Panc1 (cell line): ENCODE measurements around the gene ITGB3. TPM values are rescaled to one million over a fixed set of nuclear protein-coding genes. Genes with fewer than 3 reads are reported as not detected.

Experiments
- ATAC-seq: fragments of 200-7000 bp; cut with Tn5 transposase; 2 replicates; pipeline ENCODE4 v1.9.1; 2020; ENCODE audit warnings: mild to moderate bottlenecking, moderate library complexity
- BruUV-seq: library from RNA; stranded (reverse); fragments of 400-500 nt; replicated peaks from 2 replicates; lab custom pipeline; 2021; lab: Mats Ljungman, UMichigan
- CTCF ChIA-PET: fragments of 300-600 bp; sonication (Branson Sonifier 250); formaldehyde crosslinking; loops from one replicate; lab custom pipeline; 2022; ENCODE audit warnings: antibody characterized with exemption; lab: Charles Lee
- POLR2A ChIA-PET: fragments of 300-600 bp; sonication (Branson Sonifier 250); formaldehyde crosslinking; loops from one replicate; lab custom pipeline; 2022; ENCODE audit warnings: antibody characterized with exemption; lab: Charles Lee
- DNase-seq: peaks from one replicate; pipeline ENCODE4 v3.0.0-alpha.2; 2010; ENCODE audit warnings: low read depth, low spot score
- H3K27ac ChIP-seq: 2 replicates; pipeline ENCODE4 v1.5.1; 2011; ENCODE audit warnings: mild to moderate bottlenecking, low read length, inconsistent platforms
- H3K27me3 ChIP-seq: fragments of 200-500 bp; sonication (Bioruptor generic); 2 replicates; pipeline ENCODE4 v1.6.0; 2014; ENCODE audit warnings: low read length, inconsistent platforms; ENCODE audit not compliant: control insufficient read depth, insufficient read depth
- H3K36me3 ChIP-seq: fragments of 200-500 bp; sonication (Bioruptor generic); 2 replicates; pipeline ENCODE4 v1.5.1; 2014; ENCODE audit warnings: inconsistent platforms, mild to moderate bottlenecking, low read length, moderate library complexity; ENCODE audit not compliant: control insufficient read depth, insufficient read depth
- H3K4me1 ChIP-seq: 2 replicates; pipeline ENCODE4 v1.5.1; 2011; ENCODE audit warnings: inconsistent platforms, mild to moderate bottlenecking, low read length, moderate library complexity; ENCODE audit not compliant: control insufficient read depth, insufficient read depth
- H3K4me3 ChIP-seq, 2 experiments: 2 replicates each; pipeline ENCODE4 v1.5.1; 2011 to 2012; ENCODE audit warnings: low read depth in 2 of 2, low read length in 2 of 2, mild to moderate bottlenecking in 2 of 2, inconsistent platforms in 1 of 2, moderate library complexity in 1 of 2
- H3K9me3 ChIP-seq: fragments of 200-500 bp; sonication (Bioruptor generic); 2 replicates; pipeline ENCODE4 v1.5.1; 2014; ENCODE audit warnings: low read depth, mild to moderate bottlenecking, inconsistent platforms, low read length, moderate library complexity; ENCODE audit not compliant: control insufficient read depth, insufficient read depth
- POLR2AphosphoS5 ChIP-seq: IDR thresholded peaks from 2 replicates; pipeline ENCODE4 v1.6.1; 2012; ENCODE audit warnings: mild to moderate bottlenecking, low read depth, low read length, moderate library complexity
- SIN3A ChIP-seq: IDR thresholded peaks from 2 replicates; pipeline ENCODE4 v1.6.1; 2012; ENCODE audit warnings: low read depth, mild to moderate bottlenecking, low read length, moderate library complexity, borderline replicate concordance; ENCODE audit not compliant: insufficient read depth
- TCF7L2 ChIP-seq: IDR thresholded peaks from 2 replicates; pipeline ENCODE4 v1.6.1; 2011; ENCODE audit warnings: mild to moderate bottlenecking, low read depth, low read length, inconsistent platforms
- in situ Hi-C: cut with HindIII; loops from 2 replicates; pipeline ENCODE4 v1.10.0; 2016; ENCODE audit warnings: low sequenced_read_pairs, low pct_unique_long_range_greater_than_20kb
- intact Hi-C: fragments of 100-400 bp; cut with micrococcal nuclease; formaldehyde crosslinking; loops from one replicate; pipeline ENCODE4 v1.10.0; 2022; ENCODE audit not compliant: unreplicated experiment
- total RNA-seq: library from RNA; stranded (reverse); gene quantifications from one replicate; pipeline ENCODE4 v1.2.1, GENCODE V29; 2021; ENCODE audit not compliant: unreplicated experiment
- TF ChIP-seq, protein P1 (sequence below): fragments of 450-650 bp; IDR thresholded peaks from 2 replicates; pipeline ENCODE4 v1.5.1; 2017; ENCODE audit warnings: mild to moderate bottlenecking
- TF ChIP-seq, protein P2 (sequence below), 2 experiments: IDR thresholded peaks; 2 replicates each; pipeline ENCODE4 v1.6.1; 2011 to 2012; ENCODE audit warnings: low read depth in 2 of 2, control low read depth in 1 of 2, low read length in 1 of 2, mild to moderate bottlenecking in 1 of 2, moderate library complexity in 1 of 2; ENCODE audit not compliant: insufficient read depth in 1 of 2

ITGB3 gene
- total RNA-seq, 1 experiment from 2014 or later: 17.6 TPM

DNA sequence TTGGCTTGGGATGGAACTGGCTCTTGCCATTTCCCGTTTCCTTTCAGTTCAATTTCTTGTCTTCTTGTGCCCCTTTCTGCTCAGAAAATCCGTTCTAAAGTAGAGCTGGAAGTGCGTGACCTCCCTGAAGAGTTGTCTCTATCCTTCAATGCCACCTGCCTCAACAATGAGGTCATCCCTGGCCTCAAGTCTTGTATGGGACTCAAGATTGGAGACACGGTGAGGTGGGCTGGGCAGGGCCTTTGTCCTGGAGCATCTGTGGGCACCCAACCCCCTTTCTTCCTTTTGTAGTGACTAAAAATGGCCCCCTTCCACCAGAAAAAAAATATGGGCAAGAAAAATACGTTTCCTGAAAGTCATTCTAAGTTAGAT is 37.2 kb downstream of the ITGB3 start:
- intact Hi-C loops: no loop called here
- ATAC-seq: no peak
- no peak for DNase-seq
- Histone ChIP-seq H3K4me3 (no peak overlapping the region), H3K27me3 (no peaks in the 10 kb centered on the region), H3K36me3 (no peaks in the 10 kb centered on the region), H3K9me3 (no peaks in the 10 kb centered on the region), H3K27ac (no peak overlapping the region), H3K4me1 (peaks cover 3% of the 10 kb centered on the region; the same call in 1 of the 2 replicates)
- TF ChIP-seq TCF7L2: no peak
- no peak for TF ChIP-seq POLR2AphosphoS5
- TF ChIP-seq, protein P1, sequence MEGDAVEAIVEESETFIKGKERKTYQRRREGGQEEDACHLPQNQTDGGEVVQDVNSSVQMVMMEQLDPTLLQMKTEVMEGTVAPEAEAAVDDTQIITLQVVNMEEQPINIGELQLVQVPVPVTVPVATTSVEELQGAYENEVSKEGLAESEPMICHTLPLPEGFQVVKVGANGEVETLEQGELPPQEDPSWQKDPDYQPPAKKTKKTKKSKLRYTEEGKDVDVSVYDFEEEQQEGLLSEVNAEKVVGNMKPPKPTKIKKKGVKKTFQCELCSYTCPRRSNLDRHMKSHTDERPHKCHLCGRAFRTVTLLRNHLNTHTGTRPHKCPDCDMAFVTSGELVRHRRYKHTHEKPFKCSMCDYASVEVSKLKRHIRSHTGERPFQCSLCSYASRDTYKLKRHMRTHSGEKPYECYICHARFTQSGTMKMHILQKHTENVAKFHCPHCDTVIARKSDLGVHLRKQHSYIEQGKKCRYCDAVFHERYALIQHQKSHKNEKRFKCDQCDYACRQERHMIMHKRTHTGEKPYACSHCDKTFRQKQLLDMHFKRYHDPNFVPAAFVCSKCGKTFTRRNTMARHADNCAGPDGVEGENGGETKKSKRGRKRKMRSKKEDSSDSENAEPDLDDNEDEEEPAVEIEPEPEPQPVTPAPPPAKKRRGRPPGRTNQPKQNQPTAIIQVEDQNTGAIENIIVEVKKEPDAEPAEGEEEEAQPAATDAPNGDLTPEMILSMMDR: no peak
- TF ChIP-seq, protein P2, sequence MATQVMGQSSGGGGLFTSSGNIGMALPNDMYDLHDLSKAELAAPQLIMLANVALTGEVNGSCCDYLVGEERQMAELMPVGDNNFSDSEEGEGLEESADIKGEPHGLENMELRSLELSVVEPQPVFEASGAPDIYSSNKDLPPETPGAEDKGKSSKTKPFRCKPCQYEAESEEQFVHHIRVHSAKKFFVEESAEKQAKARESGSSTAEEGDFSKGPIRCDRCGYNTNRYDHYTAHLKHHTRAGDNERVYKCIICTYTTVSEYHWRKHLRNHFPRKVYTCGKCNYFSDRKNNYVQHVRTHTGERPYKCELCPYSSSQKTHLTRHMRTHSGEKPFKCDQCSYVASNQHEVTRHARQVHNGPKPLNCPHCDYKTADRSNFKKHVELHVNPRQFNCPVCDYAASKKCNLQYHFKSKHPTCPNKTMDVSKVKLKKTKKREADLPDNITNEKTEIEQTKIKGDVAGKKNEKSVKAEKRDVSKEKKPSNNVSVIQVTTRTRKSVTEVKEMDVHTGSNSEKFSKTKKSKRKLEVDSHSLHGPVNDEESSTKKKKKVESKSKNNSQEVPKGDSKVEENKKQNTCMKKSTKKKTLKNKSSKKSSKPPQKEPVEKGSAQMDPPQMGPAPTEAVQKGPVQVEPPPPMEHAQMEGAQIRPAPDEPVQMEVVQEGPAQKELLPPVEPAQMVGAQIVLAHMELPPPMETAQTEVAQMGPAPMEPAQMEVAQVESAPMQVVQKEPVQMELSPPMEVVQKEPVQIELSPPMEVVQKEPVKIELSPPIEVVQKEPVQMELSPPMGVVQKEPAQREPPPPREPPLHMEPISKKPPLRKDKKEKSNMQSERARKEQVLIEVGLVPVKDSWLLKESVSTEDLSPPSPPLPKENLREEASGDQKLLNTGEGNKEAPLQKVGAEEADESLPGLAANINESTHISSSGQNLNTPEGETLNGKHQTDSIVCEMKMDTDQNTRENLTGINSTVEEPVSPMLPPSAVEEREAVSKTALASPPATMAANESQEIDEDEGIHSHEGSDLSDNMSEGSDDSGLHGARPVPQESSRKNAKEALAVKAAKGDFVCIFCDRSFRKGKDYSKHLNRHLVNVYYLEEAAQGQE (IDR thresholded peaks at IDR 0.05; ENCODE audit: insufficient read depth in 1 of 2, low read depth in 2 of 2, low read length in 1 of 2): no peak
- no peak for TF ChIP-seq SIN3A
- ChIA-PET CTCF (no interaction called here), POLR2A (no interaction called here)
- in situ Hi-C loops: no loop called here
- BruUV-seq: no TSS peak

DNA sequence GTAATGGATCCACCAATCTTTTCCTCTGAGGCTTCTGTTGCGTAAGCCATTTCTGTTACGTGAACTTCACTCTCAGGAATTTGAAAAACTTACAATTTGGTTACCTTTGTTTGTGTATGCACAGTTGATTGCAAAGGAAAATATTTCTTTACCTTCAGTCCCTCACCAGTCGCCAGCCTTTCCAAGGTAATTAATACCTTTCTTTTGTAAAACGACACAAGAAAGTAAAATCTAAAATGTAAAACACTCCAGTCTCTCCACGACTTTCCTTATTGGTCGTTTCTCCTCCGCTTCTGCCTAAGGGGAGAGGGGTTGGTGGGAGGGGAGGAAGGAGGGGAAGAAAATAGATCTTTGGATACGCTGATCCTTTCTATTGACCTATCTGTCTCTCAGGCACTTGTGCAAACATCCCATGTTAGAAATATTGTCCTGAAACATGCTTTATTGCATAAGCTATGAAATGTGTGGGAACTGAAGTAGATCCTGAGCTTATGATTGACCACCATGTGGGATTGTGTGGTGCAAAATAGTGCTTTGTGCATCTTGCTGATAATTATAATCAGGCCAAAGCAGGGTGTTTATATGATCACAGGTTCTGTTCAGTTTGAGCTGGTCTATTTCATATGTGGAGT is 37.7 kb downstream of the ITGB3 start:
- Histone ChIP-seq H3K4me1 (peaks cover 3% of the 10 kb centered on the region; the same call in 1 of the 2 replicates), H3K9me3 (no peaks in the 10 kb centered on the region), H3K27me3 (no peaks in the 10 kb centered on the region), H3K27ac (no peak overlapping the region), H3K4me3 (no peak overlapping the region), H3K36me3 (no peaks in the 10 kb centered on the region)
- no TSS peak for BruUV-seq
- CTCF ChIA-PET: no interaction called here
- POLR2A ChIA-PET: no interaction called here
- TF ChIP-seq, protein P1: no peak
- no peak for TF ChIP-seq TCF7L2
- DNase-seq (no peak), ATAC-seq (no peak)
- intact Hi-C loops (no loop called here), in situ Hi-C loops (no loop called here)
